ENCODE measurements around the gene CLEC9A. TPM values are rescaled to one million over a fixed set of nuclear protein-coding genes. Genes with fewer than 3 reads are reported as not detected.

Gene CLEC9A
- total RNA-seq = not detected

DNA sequence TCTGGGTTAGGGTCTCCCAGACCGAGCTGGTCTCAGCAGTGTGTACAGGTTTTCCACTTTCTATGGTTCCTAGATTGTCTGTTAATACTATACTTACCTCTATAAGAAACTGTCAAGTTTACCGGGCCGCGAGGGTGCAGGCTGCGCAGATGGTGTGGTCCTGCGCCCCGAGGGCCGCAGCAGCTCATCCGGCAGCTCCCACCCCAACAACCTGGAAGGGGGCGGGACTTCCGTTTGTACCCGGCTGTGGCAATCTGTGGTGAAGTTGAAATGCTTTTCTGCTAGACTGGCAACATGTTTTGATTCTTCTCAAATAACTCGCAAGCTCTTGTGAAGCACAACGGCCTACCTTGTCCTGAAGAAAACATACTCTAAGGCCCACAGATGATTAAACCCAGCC lies at the start of gene CLEC9A:
Gene CLEC9A (plus strand): TSS at position 237 of the 400 bp plus-strand sequence. CDS start 22,006 bp downstream, outside the sequence.
- Histone ChIP-seq H3K4me3 (no peak within 1 kb of the TSS), H3K9me3 (no peaks in the 10 kb centered on the region), H3K27me3 (no peaks in the 10 kb centered on the region), H3K36me3 (no peaks in the 10 kb centered on the region), H3K4me1 (no peaks in the 10 kb centered on the region), H3K27ac (no peak within 1 kb of the TSS)
- TF ChIP-seq EP300 (IDR thresholded peaks at IDR 0.05) = no peak
- TF ChIP-seq, protein P1, sequence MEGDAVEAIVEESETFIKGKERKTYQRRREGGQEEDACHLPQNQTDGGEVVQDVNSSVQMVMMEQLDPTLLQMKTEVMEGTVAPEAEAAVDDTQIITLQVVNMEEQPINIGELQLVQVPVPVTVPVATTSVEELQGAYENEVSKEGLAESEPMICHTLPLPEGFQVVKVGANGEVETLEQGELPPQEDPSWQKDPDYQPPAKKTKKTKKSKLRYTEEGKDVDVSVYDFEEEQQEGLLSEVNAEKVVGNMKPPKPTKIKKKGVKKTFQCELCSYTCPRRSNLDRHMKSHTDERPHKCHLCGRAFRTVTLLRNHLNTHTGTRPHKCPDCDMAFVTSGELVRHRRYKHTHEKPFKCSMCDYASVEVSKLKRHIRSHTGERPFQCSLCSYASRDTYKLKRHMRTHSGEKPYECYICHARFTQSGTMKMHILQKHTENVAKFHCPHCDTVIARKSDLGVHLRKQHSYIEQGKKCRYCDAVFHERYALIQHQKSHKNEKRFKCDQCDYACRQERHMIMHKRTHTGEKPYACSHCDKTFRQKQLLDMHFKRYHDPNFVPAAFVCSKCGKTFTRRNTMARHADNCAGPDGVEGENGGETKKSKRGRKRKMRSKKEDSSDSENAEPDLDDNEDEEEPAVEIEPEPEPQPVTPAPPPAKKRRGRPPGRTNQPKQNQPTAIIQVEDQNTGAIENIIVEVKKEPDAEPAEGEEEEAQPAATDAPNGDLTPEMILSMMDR (IDR thresholded peaks at IDR 0.05) = no peak
- TF ChIP-seq POLR2AphosphoS5 (IDR thresholded peaks at IDR 0.05) = no peak
- TF ChIP-seq POLR2A (IDR thresholded peaks at IDR 0.05) = no peak
- 90 to 97% methylated on average over 11 to 12 of the region's 14 CpGs for WGBS, 2 donors (ENCODE audit: low coverage in 1 of 2)
- ATAC-seq = no peak

DNA sequence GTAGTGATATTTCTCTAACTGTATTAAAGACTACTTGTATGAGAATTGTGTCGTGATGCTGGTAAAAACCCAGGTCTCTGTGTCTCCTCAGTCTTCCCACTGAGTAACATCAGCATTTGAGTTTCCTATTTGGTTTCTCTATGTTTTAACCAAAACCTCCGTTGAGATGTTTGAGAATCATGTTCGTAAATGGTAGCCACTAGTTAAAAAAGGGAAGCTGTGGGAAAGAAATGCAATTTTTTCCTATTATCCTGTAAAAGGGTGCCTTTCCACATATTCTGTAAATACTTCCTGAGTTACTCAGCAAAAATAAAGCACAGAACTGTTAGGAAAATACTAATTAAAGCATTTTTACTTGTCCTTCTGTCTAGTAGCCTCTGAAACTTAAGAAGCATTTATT lies 38.6 kb upstream of the CLEC9A start:
- no peaks in the 10 kb centered on the region for H3K4me1 ChIP-seq
- no peak for ATAC-seq
- H3K9me3 ChIP-seq = no peaks in the 10 kb centered on the region
- H3K4me3 ChIP-seq = no peak overlapping the region
- H3K36me3 ChIP-seq = no peaks in the 10 kb centered on the region
- WGBS, 2 donors (ENCODE audit: low coverage in 1 of 2) = 62 to 82% methylated on average over 3 of the region's 3 CpGs
- H3K27me3 ChIP-seq = no peaks in the 10 kb centered on the region
- H3K27ac ChIP-seq = no peak overlapping the region
- no peak for TF ChIP-seq POLR2AphosphoS5 (IDR thresholded peaks at IDR 0.05)
- TF ChIP-seq, protein P1 (IDR thresholded peaks at IDR 0.05) = no peak
- TF ChIP-seq EP300 (IDR thresholded peaks at IDR 0.05) = no peak
- no peak for TF ChIP-seq POLR2A (IDR thresholded peaks at IDR 0.05)

DNA sequence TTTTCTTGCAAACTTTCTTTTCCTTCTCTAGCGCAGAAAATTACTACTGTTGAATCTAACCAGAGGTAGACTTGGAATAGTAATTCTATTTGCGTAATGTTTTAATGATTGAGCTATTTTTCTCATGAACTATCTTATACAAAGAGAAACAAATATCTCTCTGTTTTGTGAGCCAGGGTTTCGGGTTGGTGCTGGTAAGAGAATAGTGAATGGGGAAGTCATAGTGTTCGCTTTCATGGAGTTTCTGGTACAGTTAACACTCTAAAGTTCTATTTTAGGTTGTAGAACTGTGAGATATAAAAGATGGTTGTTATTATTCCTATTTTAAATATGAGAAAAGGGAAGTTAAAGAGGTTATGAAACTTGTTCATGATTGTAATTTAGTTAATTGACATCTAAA lies 38.2 kb upstream of the CLEC9A start:
- no peak overlapping the region for H3K4me3 ChIP-seq

DNA sequence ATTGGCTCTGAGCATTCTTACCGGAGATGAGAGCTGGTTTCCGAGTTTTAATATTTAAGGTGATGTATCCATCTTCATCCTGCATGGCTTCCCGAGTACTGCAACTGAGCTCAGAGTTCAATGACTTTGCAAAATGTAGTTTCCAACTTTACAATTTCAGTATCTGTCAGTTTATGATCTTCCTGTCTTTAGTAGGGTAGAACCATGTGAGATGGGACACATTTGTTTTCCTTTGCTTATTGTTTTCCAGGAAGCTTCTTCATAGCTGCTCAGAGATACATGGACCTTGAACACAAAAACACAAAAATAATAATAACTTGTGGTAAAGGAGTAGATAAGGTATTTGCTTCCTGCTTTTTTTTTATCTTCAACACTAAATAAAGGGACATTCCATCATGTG lies 31.5 kb upstream of the CLEC9A start, which contains the start of gene CLEC1B:
Gene CLEC1B (minus strand): TSS at position 106 of the 400 bp plus-strand sequence. CDS start 21 bp downstream, at position 85.
- Histone ChIP-seq H3K36me3 (no peaks in the 10 kb centered on the region), H3K9me3 (no peaks in the 10 kb centered on the region), H3K27me3 (no peaks in the 10 kb centered on the region), H3K4me1 (no peaks in the 10 kb centered on the region), H3K4me3 (no peak within 1 kb of the TSS), H3K27ac (no peak within 1 kb of the TSS)
- 87 to 92% methylated on average over 3 of the region's 3 CpGs for WGBS, 2 donors (ENCODE audit: low coverage in 1 of 2)
- TF ChIP-seq, protein P1 (IDR thresholded peaks at IDR 0.05) = no peak
- TF ChIP-seq POLR2A (IDR thresholded peaks at IDR 0.05) = no peak
- TF ChIP-seq POLR2AphosphoS5 (IDR thresholded peaks at IDR 0.05) = no peak
- TF ChIP-seq EP300 (IDR thresholded peaks at IDR 0.05) = no peak
- no peak for ATAC-seq

More for the DNA sequence above, 38.2 kb upstream of the CLEC9A start:
- WGBS, 2 donors (ENCODE audit: low coverage in 1 of 2) = 78 to 79% methylated on average over 4 of the region's 4 CpGs
- no peaks in the 10 kb centered on the region for H3K4me1 ChIP-seq
- no peak overlapping the region for H3K27ac ChIP-seq
- no peaks in the 10 kb centered on the region for H3K9me3 ChIP-seq
- ATAC-seq = no peak
- no peaks in the 10 kb centered on the region for H3K27me3 ChIP-seq
- H3K36me3 ChIP-seq = no peaks in the 10 kb centered on the region
- TF ChIP-seq, protein P1 (IDR thresholded peaks at IDR 0.05) = no peak
- TF ChIP-seq POLR2AphosphoS5 (IDR thresholded peaks at IDR 0.05) (no peak), POLR2A (IDR thresholded peaks at IDR 0.05) (no peak), EP300 (IDR thresholded peaks at IDR 0.05) (no peak)

DNA sequence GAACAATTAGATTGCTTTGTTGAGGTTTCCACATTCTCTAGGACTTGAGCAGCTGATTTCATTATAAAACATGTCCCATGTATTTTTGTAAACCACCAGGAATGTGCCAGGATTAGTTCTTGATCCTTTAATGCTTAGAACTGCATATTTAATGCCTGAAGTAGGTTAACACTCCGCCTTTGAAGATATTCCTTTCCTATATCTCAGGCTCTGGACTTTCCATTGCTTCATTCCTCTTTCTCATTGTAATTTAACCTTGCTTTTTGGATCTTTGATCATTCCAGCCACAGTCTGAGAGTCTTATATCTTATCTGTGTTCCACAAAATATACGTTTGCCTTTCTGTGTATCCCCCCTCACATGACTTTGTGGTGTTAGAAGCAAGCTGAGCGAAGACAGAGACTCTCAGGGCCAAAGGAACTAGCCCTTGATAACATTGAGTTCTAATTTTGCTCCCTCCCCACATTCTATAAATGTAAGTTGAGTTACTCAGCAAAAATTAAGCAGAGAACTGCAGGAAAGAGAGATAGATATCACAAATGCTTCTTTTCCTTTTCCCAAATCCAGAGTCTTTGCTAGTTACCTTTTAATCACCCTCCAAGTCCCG lies 29.2 kb upstream of the CLEC9A start:
- no peaks in the 10 kb centered on the region for H3K9me3 ChIP-seq

More for the DNA sequence above, 29.2 kb upstream of the CLEC9A start:
- TF ChIP-seq, protein P1 (IDR thresholded peaks at IDR 0.05) = no peak
- TF ChIP-seq POLR2AphosphoS5 (IDR thresholded peaks at IDR 0.05) = no peak
- TF ChIP-seq POLR2A (IDR thresholded peaks at IDR 0.05) = no peak
- TF ChIP-seq EP300 (IDR thresholded peaks at IDR 0.05) = no peak
- ATAC-seq = no peak
- no peaks in the 10 kb centered on the region for H3K27me3 ChIP-seq
- H3K27ac ChIP-seq = no peak overlapping the region
- no peaks in the 10 kb centered on the region for H3K4me1 ChIP-seq
- H3K36me3 ChIP-seq = no peaks in the 10 kb centered on the region
- 58 to 77% methylated on average over 3 to 4 of the region's 4 CpGs for WGBS, 2 donors (ENCODE audit: low coverage in 1 of 2)
- H3K4me3 ChIP-seq = no peak overlapping the region

Data from gastroesophageal sphincter (tissue), 4 donors.